HL-60 (cell line): ENCODE results near the gene DXO.

Experiments
- DNase-seq, 2 experiments: peaks; one replicate each; pipeline ENCODE4 v3.0.0-alpha.2; 2010 to 2020; ENCODE audit warnings: low read depth in 1 of 2, low spot score in 1 of 2
- H3K27ac ChIP-seq: fragments of 250-450 bp; sonication (Bioruptor Pico); replicated peaks from 2 replicates; pipeline ENCODE4 v1.5.1; 2020; ENCODE audit warnings: mild to moderate bottlenecking, moderate library complexity
- H3K27me3 ChIP-seq: fragments of 250-450 bp; sonication (Bioruptor Pico); 2 replicates; pipeline ENCODE4 v1.5.1; 2021; ENCODE audit warnings: mild to moderate bottlenecking, moderate library complexity; ENCODE audit not compliant: insufficient read depth, poor library complexity, severe bottlenecking
- H3K4me3 ChIP-seq: replicated peaks from 2 replicates; pipeline ENCODE4 v1.5.1; 2011; ENCODE audit warnings: mild to moderate bottlenecking, control low read depth, low read length; ENCODE audit not compliant: insufficient read depth
- GABPA ChIP-seq: IDR thresholded peaks from 2 replicates; pipeline ENCODE4 v1.6.1; 2012; ENCODE audit warnings: low read depth
- POLR2AphosphoS5 ChIP-seq: IDR thresholded peaks from 2 replicates; pipeline ENCODE4 v1.6.1; 2012; ENCODE audit warnings: low read depth
- REST ChIP-seq: IDR thresholded peaks from 2 replicates; pipeline ENCODE4 v1.6.1; 2012; ENCODE audit warnings: low read depth; ENCODE audit not compliant: insufficient replicate concordance
- SPI1 ChIP-seq: IDR thresholded peaks from 2 replicates; pipeline ENCODE4 v1.6.1; 2012; ENCODE audit warnings: low read depth, mild to moderate bottlenecking, borderline replicate concordance
- TF ChIP-seq, protein P1 (sequence below): IDR thresholded peaks from one replicate; pipeline ENCODE4 v1.5.1; 2011; ENCODE audit warnings: low read length, control low read depth, inconsistent platforms; ENCODE audit not compliant: insufficient read depth

DXO gene

DNA sequence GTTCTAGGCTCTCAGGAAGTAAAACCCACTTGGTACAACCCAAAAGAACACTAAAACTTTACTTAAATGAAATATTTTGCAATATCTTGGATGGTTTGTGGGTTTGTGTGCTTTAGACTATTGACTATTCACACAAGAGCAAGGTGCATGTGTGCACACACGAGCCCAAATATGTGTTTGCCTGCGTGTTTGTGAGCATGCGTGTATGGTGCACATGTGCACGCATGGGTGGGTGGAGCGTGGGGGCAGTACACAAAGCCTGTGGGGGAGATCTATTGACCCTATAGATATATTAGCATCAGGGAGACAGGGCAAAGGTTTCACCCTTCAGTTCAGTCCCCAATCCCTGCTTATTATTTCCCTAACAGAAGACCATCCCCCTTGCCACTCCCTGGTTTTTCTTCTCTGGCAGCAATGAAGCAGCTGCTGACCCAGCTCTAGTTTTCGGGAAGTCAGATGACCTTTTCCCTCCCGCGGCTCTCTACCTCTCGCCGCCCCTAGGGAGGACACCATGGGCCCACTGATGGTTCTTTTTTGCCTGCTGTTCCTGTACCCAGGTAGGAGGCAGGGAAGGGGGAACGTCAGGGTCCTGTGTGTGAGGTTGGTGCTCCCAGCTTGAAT is 44.6 kb downstream of the DXO start, which contains the start of gene C2:
Gene C2, plus strand, starts transcription at position 476 of the 621 bp plus-strand sequence. Its CDS starts 36 bp downstream, at position 512.
- no peak within 1 kb of the TSS for H3K4me3 ChIP-seq
- H3K27ac ChIP-seq, result no peak within 1 kb of the TSS
- DNase-seq, result no peak
- TF ChIP-seq POLR2AphosphoS5 (no peak), SPI1 (no peak), GABPA (no peak), REST (no peak)
- TF ChIP-seq, protein P1, sequence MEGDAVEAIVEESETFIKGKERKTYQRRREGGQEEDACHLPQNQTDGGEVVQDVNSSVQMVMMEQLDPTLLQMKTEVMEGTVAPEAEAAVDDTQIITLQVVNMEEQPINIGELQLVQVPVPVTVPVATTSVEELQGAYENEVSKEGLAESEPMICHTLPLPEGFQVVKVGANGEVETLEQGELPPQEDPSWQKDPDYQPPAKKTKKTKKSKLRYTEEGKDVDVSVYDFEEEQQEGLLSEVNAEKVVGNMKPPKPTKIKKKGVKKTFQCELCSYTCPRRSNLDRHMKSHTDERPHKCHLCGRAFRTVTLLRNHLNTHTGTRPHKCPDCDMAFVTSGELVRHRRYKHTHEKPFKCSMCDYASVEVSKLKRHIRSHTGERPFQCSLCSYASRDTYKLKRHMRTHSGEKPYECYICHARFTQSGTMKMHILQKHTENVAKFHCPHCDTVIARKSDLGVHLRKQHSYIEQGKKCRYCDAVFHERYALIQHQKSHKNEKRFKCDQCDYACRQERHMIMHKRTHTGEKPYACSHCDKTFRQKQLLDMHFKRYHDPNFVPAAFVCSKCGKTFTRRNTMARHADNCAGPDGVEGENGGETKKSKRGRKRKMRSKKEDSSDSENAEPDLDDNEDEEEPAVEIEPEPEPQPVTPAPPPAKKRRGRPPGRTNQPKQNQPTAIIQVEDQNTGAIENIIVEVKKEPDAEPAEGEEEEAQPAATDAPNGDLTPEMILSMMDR, result no peak
- no peaks in the 10 kb centered on the region for H3K27me3 ChIP-seq

DNA sequence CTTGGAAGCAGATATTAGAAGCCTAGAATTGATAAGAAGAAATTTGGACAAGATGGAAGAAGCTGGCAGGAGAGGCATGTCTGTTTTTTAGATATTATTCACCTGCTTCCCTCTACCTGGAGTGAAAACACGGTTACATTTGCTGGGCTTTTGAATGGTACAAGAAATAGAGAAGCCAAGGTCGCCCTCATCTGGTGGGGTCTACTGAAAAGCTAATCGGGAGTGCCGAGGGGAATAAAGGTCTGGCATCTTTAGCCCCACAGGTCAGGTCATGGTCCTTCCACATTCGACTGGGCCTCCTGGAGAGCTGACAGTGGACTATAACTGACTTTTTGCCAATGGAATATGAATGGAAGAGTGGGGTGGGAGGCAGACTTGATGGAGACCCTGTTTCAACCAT is 49.0 kb downstream of the DXO start:
- TF ChIP-seq SPI1, result no peak
- TF ChIP-seq REST, result no peak
- TF ChIP-seq, protein P1, result peak; percentile 2
- H3K27ac ChIP-seq, result no peak overlapping the region
- DNase-seq, result peak in 1 of 2 experiments; percentile 33
- no peak overlapping the region for H3K4me3 ChIP-seq
- H3K27me3 ChIP-seq, result no peaks in the 10 kb centered on the region

DNA sequence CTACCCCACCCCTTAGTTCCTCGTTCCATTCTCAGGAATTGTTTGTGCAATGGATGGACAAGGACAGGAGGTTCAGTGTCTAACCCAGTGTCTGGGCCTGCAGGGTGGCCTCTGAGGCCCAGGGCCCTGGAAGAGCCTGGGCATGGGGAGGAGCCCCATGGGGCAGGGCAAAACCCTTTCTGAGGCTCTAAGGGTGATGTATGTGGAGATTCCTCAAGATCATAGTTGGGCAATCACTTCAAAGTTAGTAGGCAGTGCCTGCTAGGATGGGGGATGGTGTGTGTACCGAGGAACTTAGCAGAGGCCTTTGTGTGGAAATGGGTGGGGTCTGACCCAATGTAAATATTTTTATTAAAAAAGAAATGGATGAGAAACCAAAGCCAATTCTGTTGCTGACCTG is 51.1 kb downstream of the DXO start:
- peak; percentile 54 to 67 for DNase-seq
- TF ChIP-seq POLR2AphosphoS5 (no peak), GABPA (no peak), SPI1 (no peak), REST (no peak)
- TF ChIP-seq, protein P1, result no peak

More for the DNA sequence above, 51.1 kb downstream of the DXO start:
- Histone ChIP-seq H3K27me3 (no peaks in the 10 kb centered on the region), H3K27ac (no peak overlapping the region), H3K4me3 (no peak overlapping the region)
